OCI-LY1 (cell line): ENCODE results near the gene AMZ1.

Experiments
- EZH2 ChIP-seq: fragments of 200-600 bp; sonication (generic), shearing (Covaris generic); IDR thresholded peaks from 2 replicates; pipeline ENCODE4 v1.8.0; 2017; ENCODE audit warnings: borderline replicate concordance, mixed run types, mild to moderate bottlenecking, antibody characterized with exemption, low read length, moderate library complexity, mixed read lengths
- TF ChIP-seq, protein P1 (sequence below): fragments of 200-600 bp; sonication (generic), shearing (Covaris generic); IDR thresholded peaks from 2 replicates; pipeline ENCODE4 v1.5.1; 2017; ENCODE audit warnings: mild to moderate bottlenecking, antibody characterized with exemption, low read length, moderate library complexity, mixed read lengths

DNA sequence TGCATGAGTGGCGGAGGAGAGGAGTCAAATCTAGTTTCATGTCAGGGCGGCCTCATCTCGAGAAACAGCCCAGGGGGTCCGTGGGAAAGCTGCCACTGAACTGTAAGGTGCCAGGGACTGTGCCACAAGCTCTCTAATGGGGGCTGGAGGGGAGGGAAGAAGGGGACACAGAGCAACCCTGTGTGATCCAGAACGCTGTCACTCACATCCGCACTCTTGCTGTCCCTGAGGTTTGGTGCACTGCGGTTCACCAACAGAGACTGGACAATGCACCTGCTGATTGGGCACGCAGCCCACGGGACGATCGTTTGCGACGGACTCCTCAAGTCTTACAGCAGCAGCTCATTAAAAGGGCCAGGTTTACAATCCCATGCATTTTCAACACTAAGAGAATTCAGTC lies 47.7 kb downstream of the AMZ1 start:
- TF ChIP-seq, protein P1, sequence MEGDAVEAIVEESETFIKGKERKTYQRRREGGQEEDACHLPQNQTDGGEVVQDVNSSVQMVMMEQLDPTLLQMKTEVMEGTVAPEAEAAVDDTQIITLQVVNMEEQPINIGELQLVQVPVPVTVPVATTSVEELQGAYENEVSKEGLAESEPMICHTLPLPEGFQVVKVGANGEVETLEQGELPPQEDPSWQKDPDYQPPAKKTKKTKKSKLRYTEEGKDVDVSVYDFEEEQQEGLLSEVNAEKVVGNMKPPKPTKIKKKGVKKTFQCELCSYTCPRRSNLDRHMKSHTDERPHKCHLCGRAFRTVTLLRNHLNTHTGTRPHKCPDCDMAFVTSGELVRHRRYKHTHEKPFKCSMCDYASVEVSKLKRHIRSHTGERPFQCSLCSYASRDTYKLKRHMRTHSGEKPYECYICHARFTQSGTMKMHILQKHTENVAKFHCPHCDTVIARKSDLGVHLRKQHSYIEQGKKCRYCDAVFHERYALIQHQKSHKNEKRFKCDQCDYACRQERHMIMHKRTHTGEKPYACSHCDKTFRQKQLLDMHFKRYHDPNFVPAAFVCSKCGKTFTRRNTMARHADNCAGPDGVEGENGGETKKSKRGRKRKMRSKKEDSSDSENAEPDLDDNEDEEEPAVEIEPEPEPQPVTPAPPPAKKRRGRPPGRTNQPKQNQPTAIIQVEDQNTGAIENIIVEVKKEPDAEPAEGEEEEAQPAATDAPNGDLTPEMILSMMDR: no peak
- no peak for TF ChIP-seq EZH2
